H1 (cell line): ENCODE data around the gene GRIFIN. TPM values are rescaled to one million over a fixed set of nuclear protein-coding genes. Genes with fewer than 3 reads are reported as not detected.

Source experiments
- GABPA ChIP-seq: IDR thresholded peaks from 2 replicates; pipeline ENCODE4 v1.6.1; 2011; ENCODE audit warnings: mild to moderate bottlenecking, low read length, moderate library complexity, borderline replicate concordance; ENCODE audit not compliant: insufficient read depth
- JUND ChIP-seq: IDR thresholded peaks from 2 replicates; pipeline ENCODE4 v1.6.1; 2011; ENCODE audit warnings: mild to moderate bottlenecking, improper control_type of control experiment, low read length
- POLR2A ChIP-seq, 2 experiments: IDR thresholded peaks; 1 replicate in 1 of 2; 2 replicates in 1 of 2; pipeline ENCODE4 v1.6.1; 2011; ENCODE audit warnings: low read depth in 2 of 2, low read length in 2 of 2, mild to moderate bottlenecking in 2 of 2; ENCODE audit errors: control extremely low read depth in 1 of 2
- SIN3A ChIP-seq, 2 experiments: IDR thresholded peaks in 1 of 2; conservative IDR thresholded peaks in 1 of 2; 2 replicates each; pipeline ENCODE4 v1.6.1; 2011 to 2012; ENCODE audit warnings: low read length in 2 of 2, improper control_type of control experiment in 1 of 2, low read depth in 1 of 2, mild to moderate bottlenecking in 1 of 2
- SIRT6 ChIP-seq: IDR thresholded peaks from one replicate; pipeline ENCODE4 v1.7.1; 2012; ENCODE audit warnings: low read length, inconsistent platforms
- polyA plus RNA-seq, 7 experiments: library from polyadenylated mRNA; depleted of rRNA in 3 of 7; stranded (reverse) in 5 of 7; unstranded in 2 of 7; fragments of >200 nt in 5 of 7; fragments of 200-250 nt in 2 of 7; gene quantifications; 1 replicate in 5 of 7; 2 replicates in 1 of 7; 4 replicates in 1 of 7; pipeline versions ENCODE4 v1.2.1 to v1.2.3, GENCODE V29; 2011 to 2013; ENCODE audit warnings: missing spikeins in 2 of 7, mixed read lengths in 2 of 7
- total RNA-seq: library from RNA; stranded (reverse); fragmentation: NEBNext Ultra II Directional; extraction: Animal tissue kit (Norgen Biotek cat#: 25700); gene quantifications from 2 replicates; pipeline ENCODE4 v1.2.1, GENCODE V29; 2021
- TF ChIP-seq, protein P1 (sequence below): fragments of 300-600 bp; sonication (generic); IDR thresholded peaks from 2 replicates; pipeline ENCODE4 v1.7.1; 2012; ENCODE audit warnings: low read length, moderate library complexity, mild to moderate bottlenecking, inconsistent platforms; ENCODE audit not compliant: insufficient replicate concordance

GRIFIN gene
- total and polyA plus RNA-seq, 2 of the 8 experiments (the other 6 are each of a cell fraction or from before 2014, with no cell fraction given), result not detected

- TF ChIP-seq, protein P1, sequence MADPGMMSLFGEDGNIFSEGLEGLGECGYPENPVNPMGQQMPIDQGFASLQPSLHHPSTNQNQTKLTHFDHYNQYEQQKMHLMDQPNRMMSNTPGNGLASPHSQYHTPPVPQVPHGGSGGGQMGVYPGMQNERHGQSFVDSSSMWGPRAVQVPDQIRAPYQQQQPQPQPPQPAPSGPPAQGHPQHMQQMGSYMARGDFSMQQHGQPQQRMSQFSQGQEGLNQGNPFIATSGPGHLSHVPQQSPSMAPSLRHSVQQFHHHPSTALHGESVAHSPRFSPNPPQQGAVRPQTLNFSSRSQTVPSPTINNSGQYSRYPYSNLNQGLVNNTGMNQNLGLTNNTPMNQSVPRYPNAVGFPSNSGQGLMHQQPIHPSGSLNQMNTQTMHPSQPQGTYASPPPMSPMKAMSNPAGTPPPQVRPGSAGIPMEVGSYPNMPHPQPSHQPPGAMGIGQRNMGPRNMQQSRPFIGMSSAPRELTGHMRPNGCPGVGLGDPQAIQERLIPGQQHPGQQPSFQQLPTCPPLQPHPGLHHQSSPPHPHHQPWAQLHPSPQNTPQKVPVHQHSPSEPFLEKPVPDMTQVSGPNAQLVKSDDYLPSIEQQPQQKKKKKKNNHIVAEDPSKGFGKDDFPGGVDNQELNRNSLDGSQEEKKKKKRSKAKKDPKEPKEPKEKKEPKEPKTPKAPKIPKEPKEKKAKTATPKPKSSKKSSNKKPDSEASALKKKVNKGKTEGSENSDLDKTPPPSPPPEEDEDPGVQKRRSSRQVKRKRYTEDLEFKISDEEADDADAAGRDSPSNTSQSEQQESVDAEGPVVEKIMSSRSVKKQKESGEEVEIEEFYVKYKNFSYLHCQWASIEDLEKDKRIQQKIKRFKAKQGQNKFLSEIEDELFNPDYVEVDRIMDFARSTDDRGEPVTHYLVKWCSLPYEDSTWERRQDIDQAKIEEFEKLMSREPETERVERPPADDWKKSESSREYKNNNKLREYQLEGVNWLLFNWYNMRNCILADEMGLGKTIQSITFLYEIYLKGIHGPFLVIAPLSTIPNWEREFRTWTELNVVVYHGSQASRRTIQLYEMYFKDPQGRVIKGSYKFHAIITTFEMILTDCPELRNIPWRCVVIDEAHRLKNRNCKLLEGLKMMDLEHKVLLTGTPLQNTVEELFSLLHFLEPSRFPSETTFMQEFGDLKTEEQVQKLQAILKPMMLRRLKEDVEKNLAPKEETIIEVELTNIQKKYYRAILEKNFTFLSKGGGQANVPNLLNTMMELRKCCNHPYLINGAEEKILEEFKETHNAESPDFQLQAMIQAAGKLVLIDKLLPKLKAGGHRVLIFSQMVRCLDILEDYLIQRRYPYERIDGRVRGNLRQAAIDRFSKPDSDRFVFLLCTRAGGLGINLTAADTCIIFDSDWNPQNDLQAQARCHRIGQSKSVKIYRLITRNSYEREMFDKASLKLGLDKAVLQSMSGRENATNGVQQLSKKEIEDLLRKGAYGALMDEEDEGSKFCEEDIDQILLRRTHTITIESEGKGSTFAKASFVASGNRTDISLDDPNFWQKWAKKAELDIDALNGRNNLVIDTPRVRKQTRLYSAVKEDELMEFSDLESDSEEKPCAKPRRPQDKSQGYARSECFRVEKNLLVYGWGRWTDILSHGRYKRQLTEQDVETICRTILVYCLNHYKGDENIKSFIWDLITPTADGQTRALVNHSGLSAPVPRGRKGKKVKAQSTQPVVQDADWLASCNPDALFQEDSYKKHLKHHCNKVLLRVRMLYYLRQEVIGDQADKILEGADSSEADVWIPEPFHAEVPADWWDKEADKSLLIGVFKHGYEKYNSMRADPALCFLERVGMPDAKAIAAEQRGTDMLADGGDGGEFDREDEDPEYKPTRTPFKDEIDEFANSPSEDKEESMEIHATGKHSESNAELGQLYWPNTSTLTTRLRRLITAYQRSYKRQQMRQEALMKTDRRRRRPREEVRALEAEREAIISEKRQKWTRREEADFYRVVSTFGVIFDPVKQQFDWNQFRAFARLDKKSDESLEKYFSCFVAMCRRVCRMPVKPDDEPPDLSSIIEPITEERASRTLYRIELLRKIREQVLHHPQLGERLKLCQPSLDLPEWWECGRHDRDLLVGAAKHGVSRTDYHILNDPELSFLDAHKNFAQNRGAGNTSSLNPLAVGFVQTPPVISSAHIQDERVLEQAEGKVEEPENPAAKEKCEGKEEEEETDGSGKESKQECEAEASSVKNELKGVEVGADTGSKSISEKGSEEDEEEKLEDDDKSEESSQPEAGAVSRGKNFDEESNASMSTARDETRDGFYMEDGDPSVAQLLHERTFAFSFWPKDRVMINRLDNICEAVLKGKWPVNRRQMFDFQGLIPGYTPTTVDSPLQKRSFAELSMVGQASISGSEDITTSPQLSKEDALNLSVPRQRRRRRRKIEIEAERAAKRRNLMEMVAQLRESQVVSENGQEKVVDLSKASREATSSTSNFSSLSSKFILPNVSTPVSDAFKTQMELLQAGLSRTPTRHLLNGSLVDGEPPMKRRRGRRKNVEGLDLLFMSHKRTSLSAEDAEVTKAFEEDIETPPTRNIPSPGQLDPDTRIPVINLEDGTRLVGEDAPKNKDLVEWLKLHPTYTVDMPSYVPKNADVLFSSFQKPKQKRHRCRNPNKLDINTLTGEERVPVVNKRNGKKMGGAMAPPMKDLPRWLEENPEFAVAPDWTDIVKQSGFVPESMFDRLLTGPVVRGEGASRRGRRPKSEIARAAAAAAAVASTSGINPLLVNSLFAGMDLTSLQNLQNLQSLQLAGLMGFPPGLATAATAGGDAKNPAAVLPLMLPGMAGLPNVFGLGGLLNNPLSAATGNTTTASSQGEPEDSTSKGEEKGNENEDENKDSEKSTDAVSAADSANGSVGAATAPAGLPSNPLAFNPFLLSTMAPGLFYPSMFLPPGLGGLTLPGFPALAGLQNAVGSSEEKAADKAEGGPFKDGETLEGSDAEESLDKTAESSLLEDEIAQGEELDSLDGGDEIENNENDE, result no peak
- TF ChIP-seq SIRT6 (no peak), GABPA (no peak), POLR2A (IDR thresholded peaks at IDR 0.05; ENCODE audit: control extremely low read depth in 1 of 2, low read depth in 2 of 2, low read length in 2 of 2) (no peak), JUND (no peak), SIN3A (conservative IDR thresholded peaks at IDR 0.05 in 1 of 2, IDR thresholded peaks at IDR 0.05 in 1 of 2; ENCODE audit: low read depth in 1 of 2, low read length in 2 of 2) (no peak)
These were observed 23.7 kb upstream of the GRIFIN start (continued) for GRCh38 chr7:2499719-2500430.
